GM19455 (cell line): ENCODE measurements around the gene KIAA1671.

Experiments used
- ATAC-seq: cut with Tn5 transposase; IDR thresholded peaks from one replicate; pipeline ENCODE4 v1.9.1; 2021; ENCODE audit not compliant: unreplicated experiment

Gene KIAA1671

GRCh38 chr22:25007444-25008106 is 55.1 kb downstream of the KIAA1671 start:
- no peak for ATAC-seq

GRCh38 chr22:25008666-25009065 is 56.1 kb downstream of the KIAA1671 start:
- no peak for ATAC-seq

DNA sequence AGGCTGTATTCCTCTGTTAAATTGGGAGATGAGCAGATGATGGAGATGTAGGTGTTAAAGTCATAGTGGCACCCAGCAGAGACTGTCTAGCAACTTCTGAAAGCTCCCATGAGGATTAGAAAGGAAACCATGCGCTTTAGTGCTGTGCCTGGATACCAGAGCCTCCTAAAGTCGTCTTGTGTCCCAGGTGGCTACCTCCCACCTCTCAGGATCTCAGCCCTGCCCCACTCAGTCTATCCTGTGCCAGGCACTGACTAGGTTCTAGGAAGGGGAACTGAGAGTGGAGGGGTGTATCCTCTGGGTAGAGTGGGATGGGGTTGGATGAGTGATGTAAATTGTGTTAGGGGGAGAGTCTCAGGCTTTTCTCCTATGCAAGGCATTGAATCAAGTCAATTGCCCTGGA is 60.2 kb downstream of the KIAA1671 start:
- no peak for ATAC-seq

DNA sequence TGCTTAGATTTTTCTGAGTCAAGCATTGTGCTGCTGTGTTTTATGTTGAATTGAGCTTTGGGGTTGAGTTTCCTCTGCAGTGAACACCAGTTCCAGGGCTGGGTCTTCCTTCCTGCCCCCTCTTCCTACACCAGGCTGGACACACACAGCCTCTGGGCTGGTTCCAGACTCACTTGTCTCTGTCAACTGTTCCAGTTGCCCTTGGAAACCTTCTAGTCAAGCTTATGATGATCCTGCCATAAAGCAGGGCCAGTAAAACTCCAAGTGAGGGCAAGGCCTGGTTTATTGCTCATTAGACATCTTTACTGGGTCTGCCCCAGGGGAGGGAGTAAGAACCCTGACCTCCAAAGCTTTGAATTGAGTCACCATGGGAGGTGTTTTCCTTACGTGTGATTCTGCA is 61.1 kb downstream of the KIAA1671 start:
- no peak for ATAC-seq

DNA sequence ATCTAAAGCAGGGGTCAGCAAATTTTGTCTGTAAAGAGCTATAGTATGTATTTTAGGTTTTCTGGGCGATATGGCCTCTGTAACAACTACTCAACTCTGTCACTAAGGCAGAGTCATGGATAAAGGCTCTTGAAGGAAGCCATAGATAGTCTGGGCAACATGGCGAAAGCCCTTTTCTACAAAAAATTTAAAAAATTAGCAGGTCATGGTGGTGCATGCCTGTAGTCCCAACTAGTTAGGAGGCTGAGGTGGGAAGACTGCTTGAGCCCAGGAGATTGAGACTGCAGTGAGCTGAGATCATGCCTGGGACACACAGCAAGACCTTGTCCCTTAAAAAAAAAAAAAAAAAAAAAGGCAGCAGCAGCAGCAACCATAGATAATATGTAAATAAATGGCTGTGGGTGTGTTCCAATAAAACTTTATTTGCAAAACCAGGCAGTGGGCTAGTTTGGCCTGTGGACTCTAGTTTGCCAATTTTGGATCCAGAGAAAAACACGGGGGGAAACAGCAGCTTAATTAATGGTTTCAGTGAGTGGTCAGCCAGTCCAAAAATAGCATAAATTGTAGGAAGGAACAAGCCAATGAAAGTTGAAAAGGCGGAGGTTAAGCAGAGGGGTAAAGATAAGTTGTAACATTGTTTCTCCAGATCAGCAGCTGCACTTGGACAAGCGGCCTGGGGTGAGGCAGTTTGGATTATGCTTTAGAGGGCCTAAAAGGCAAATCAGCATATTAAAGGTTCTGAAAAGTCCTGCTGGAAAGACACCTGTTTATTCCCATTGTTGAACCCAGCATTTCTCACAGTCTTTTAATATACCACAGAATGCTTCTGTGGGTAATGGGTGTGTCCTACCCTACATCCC is 62.6 kb downstream of the KIAA1671 start:
- no peak for ATAC-seq

DNA sequence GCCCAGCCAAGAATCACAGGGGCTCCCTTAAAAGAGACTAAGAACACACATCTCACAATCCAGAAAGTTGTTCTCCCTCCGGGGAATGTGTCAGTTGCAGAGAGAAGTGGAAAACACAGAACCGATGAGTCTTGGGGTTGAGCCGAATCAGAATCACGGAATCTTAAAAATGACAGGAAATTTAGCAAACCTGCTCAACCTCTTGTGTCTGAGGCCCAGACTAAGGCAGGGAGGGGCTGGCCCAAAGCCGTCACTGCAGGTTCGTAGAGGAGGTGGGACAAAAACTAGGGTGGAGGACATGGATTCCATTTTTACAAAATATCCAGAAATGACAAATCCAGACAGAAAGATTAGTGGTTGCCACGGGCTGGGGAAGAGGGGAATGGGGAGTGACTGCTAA is 63.8 kb downstream of the KIAA1671 start:
- ATAC-seq, result no peak

- ATAC-seq, result no peak
These were observed 65.5 kb downstream of the KIAA1671 start for GRCh38 chr22:25018009-25018408.

DNA sequence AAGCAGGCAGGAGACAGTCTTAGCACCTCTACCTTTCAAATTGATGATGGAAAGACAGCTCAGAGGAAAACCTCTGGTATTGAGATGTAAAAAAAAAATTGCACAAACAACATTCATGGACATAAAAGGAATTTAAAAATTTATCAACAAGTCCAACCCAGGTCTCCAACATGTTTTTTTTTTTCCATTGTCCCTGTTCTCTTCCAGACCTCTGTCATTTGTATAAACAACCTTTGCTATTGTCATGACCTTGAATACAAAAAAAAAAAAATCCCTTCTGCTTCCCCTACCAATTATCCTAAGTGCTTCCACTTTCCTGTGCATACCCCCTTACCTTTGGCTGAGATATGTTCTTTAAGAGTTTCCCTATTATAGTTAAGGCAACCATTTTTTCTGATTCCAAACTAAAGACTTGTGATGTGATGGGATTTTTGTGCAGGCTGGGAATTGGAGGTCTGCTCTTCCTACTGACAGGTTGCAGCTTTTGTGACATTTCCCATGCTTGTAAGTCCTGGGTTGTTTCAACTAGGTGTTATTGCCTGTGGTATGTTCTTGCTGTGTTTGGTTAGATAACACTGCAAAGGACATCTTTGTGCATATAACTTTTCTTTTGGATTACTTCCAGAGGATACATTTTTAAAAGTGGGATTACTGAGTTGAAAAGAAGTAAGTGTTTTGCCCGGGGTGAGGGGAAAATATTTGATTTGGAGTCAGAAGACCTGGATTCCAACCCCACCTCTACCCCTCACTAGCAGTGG is 67.1 kb downstream of the KIAA1671 start:
- no peak for ATAC-seq

GRCh38 chr22:25021409-25021808 is 68.9 kb downstream of the KIAA1671 start:
- no peak for ATAC-seq

DNA sequence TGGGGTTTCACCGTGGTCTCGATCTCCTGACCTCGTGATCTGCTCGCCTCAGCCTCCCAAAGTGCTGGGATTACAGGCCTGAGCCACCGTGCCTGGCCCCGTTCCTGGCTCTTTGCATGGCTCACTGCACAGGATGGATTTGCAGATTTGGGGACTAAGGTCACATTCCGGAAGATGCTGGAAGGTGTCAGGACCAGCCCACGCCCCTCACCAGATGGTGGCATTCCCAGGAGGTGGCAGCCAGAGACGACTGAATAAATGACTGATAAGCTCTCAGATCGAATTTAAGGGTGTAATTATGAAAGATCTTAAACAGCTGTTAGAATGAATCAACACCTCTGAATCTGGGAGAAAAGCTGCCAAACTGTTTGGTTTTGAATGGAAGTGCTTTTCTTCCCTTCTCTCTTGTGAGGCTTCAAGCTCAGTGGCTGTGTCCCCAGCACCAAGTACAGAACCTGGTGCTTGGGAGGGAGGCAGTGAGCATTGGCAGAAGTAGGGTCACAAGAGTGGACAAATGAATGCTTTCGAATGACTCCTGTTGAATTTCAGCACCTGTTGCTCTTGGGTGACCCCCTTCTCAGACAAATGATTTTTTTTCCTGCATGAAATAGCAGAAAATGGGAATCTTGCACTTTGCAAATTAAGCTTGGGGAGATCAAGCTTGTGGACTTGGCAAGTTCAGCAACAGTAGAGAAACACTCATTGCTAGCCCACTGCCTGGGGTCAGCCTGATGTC is 69.6 kb downstream of the KIAA1671 start:
- ATAC-seq, result no peak

DNA sequence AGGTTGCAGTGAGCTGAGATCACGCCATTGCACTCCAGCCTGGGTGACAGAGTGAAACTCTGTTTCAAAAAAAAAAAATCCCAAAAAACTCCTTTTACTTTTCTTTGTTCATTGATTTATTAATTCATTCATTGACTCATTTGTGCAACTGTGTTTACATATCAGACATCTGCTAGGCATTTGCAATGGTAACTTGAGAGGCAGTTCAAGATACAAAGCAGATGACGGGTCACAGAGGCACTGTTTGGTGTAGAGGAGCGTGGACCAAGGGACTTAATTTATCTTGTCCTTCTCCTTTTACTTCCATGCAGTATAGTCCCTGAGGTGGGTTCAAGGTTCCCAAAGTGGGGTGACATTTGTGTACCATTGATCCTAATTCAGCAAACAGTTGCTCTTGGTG is 71.4 kb downstream of the KIAA1671 start:
- no peak for ATAC-seq

- no peak for ATAC-seq
These were observed 72.4 kb downstream of the KIAA1671 start for GRCh38 chr22:25024895-25025294.

- no peak for ATAC-seq
These were observed 73.2 kb downstream of the KIAA1671 start for GRCh38 chr22:25025491-25026400.

GRCh38 chr22:25027043-25027906 is 74.8 kb downstream of the KIAA1671 start:
- ATAC-seq, result no peak

DNA sequence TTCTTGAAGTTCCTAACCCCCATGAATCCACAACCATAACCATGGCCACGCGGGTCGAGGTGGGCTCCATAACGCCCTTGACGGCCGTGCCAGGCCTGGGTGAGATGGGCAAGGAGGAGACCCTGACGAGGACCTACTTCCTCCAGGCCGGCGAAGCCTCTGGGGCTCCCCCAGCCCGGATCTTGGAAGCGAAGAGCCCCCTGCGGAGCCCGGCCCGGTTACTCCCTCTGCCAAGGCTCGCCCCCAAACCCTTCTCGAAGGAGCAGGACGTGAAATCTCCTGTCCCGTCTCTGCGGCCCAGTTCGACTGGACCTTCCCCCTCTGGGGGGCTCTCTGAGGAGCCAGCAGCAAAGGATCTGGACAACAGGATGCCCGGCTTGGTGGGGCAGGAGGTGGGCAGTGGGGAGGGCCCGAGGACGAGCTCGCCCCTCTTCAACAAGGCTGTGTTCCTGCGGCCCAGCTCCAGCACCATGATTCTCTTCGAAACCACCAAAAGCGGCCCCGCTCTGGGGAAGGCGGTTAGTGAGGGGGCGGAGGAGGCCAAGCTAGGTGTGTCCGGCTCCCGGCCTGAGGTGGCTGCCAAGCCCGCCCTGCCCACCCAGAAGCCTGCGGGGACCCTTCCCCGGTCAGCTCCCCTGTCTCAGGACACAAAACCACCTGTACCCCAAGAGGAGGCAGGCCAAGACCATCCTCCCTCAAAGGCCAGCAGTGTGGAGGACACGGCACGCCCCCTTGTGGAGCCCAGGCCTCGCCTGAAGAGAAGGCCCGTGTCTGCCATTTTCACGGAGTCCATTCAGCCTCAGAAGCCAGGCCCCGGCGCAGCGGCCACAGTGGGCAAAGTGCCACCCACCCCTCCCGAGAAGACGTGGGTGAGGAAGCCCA is 75.7 kb downstream of the KIAA1671 start:
- no peak for ATAC-seq

- ATAC-seq, result no peak
These were observed 76.3 kb downstream of the KIAA1671 start for GRCh38 chr22:25028841-25029141.

- ATAC-seq, result no peak
These were observed 76.7 kb downstream of the KIAA1671 start for GRCh38 chr22:25029181-25029580.

DNA sequence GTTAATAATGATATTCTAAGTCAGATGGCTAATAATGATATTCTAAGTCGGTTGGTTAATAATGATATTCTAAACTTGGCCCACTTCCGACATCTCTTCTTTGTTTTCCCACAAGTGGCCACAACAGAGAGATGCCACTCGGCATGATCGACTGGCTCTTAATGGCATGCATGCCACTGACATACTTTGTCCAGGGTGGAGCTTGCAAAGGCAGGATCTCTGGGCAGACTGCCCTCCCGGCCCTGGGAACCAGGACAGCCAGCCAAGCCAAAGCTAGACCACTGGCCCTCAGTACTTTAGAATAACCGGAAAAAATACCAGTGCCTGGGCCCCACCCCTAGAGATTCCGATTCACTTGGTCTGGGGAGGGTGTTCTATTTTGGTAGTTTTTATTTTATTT is 78.1 kb downstream of the KIAA1671 start:
- no peak for ATAC-seq
